ENCODE data around the gene SLC29A1. TPM values are rescaled to one million over a fixed set of nuclear protein-coding genes. Genes with fewer than 3 reads are reported as not detected.

Gene SLC29A1
- total and polyA plus RNA-seq, 9 of the 15 experiments (the other 6 are each of a cell fraction or from before 2014, with no cell fraction given) = 18.9 to 170 (median 57.7) TPM

DNA sequence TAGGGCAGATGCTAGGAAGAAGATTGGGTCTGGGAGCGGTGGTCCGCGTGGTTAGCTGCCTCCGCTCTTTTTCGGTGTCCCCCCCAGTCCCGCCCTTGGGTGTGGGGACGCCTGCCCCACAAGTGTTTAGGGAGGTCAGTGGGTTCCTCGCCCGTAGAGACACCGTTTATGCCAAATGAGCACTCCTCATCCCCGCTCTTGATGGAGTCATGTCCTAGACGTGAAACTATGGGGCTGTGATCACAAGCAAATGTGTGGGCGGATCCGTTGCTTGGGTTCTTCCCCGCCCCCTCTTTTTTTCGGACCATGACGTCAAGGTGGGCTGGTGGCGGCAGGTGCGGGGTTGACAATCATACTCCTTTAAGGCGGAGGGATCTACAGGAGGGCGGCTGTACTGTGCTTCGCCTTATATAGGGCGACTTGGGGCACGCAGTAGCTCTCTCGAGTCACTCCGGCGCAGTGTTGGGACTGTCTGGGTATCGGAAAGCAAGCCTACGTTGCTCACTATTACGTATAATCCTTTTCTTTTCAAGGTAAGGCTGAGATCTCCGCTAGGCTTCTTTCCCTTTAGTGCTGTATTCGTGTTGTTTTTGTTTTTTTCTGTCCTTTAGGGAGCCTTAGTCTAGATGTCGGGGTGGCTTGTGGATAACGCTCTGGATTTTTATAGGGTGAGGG lies 23.4 kb downstream of the SLC29A1 start, which contains the start of gene HSP90AB1 (continued):
- TF ChIP-seq, protein P1, sequence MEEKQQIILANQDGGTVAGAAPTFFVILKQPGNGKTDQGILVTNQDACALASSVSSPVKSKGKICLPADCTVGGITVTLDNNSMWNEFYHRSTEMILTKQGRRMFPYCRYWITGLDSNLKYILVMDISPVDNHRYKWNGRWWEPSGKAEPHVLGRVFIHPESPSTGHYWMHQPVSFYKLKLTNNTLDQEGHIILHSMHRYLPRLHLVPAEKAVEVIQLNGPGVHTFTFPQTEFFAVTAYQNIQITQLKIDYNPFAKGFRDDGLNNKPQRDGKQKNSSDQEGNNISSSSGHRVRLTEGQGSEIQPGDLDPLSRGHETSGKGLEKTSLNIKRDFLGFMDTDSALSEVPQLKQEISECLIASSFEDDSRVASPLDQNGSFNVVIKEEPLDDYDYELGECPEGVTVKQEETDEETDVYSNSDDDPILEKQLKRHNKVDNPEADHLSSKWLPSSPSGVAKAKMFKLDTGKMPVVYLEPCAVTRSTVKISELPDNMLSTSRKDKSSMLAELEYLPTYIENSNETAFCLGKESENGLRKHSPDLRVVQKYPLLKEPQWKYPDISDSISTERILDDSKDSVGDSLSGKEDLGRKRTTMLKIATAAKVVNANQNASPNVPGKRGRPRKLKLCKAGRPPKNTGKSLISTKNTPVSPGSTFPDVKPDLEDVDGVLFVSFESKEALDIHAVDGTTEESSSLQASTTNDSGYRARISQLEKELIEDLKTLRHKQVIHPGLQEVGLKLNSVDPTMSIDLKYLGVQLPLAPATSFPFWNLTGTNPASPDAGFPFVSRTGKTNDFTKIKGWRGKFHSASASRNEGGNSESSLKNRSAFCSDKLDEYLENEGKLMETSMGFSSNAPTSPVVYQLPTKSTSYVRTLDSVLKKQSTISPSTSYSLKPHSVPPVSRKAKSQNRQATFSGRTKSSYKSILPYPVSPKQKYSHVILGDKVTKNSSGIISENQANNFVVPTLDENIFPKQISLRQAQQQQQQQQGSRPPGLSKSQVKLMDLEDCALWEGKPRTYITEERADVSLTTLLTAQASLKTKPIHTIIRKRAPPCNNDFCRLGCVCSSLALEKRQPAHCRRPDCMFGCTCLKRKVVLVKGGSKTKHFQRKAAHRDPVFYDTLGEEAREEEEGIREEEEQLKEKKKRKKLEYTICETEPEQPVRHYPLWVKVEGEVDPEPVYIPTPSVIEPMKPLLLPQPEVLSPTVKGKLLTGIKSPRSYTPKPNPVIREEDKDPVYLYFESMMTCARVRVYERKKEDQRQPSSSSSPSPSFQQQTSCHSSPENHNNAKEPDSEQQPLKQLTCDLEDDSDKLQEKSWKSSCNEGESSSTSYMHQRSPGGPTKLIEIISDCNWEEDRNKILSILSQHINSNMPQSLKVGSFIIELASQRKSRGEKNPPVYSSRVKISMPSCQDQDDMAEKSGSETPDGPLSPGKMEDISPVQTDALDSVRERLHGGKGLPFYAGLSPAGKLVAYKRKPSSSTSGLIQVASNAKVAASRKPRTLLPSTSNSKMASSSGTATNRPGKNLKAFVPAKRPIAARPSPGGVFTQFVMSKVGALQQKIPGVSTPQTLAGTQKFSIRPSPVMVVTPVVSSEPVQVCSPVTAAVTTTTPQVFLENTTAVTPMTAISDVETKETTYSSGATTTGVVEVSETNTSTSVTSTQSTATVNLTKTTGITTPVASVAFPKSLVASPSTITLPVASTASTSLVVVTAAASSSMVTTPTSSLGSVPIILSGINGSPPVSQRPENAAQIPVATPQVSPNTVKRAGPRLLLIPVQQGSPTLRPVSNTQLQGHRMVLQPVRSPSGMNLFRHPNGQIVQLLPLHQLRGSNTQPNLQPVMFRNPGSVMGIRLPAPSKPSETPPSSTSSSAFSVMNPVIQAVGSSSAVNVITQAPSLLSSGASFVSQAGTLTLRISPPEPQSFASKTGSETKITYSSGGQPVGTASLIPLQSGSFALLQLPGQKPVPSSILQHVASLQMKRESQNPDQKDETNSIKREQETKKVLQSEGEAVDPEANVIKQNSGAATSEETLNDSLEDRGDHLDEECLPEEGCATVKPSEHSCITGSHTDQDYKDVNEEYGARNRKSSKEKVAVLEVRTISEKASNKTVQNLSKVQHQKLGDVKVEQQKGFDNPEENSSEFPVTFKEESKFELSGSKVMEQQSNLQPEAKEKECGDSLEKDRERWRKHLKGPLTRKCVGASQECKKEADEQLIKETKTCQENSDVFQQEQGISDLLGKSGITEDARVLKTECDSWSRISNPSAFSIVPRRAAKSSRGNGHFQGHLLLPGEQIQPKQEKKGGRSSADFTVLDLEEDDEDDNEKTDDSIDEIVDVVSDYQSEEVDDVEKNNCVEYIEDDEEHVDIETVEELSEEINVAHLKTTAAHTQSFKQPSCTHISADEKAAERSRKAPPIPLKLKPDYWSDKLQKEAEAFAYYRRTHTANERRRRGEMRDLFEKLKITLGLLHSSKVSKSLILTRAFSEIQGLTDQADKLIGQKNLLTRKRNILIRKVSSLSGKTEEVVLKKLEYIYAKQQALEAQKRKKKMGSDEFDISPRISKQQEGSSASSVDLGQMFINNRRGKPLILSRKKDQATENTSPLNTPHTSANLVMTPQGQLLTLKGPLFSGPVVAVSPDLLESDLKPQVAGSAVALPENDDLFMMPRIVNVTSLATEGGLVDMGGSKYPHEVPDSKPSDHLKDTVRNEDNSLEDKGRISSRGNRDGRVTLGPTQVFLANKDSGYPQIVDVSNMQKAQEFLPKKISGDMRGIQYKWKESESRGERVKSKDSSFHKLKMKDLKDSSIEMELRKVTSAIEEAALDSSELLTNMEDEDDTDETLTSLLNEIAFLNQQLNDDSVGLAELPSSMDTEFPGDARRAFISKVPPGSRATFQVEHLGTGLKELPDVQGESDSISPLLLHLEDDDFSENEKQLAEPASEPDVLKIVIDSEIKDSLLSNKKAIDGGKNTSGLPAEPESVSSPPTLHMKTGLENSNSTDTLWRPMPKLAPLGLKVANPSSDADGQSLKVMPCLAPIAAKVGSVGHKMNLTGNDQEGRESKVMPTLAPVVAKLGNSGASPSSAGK (IDR thresholded peaks at IDR 0.05) = no peak; the same call in 1 of the 2 replicates
- TF ChIP-seq NFIX (CRISPR knock-in tag; IDR thresholded peaks at IDR 0.05; ENCODE audit: low read depth) (no peak), NELFE (IDR thresholded peaks at IDR 0.05; ENCODE audit: insufficient read depth, insufficient read length) (peak; percentile 95), FOXA1 (IDR thresholded peaks at IDR 0.05; ENCODE audit: borderline replicate concordance) (no peak), KAT8 (IDR thresholded peaks at IDR 0.05; ENCODE audit: low read depth) (no peak), ZNF764 (CRISPR knock-in tag; IDR thresholded peaks at IDR 0.05; ENCODE audit: low read depth) (no peak), KDM4B (IDR thresholded peaks at IDR 0.05; ENCODE audit: borderline replicate concordance in 2 of 2, low read depth in 1 of 2) (0 out of 4 replicates have a peak, but pooled peaks of 1 of the 2 experiments have one; percentile 29), ZSCAN29 (IDR thresholded peaks at IDR 0.05) (no peak; the same call in 1 of the 2 replicates), ETS2 (tag; IDR thresholded peaks at IDR 0.05; ENCODE audit: borderline replicate concordance, poor library complexity, severe bottlenecking) (no peak), MAFG (tag; conservative IDR thresholded peaks at IDR 0.05) (no peak)
- TF ChIP-seq, protein P2, sequence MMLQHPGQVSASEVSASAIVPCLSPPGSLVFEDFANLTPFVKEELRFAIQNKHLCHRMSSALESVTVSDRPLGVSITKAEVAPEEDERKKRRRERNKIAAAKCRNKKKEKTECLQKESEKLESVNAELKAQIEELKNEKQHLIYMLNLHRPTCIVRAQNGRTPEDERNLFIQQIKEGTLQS (IDR thresholded peaks at IDR 0.05) = peak; percentile 73
- TF ChIP-seq, protein P2 (CRISPR knock-in tag; conservative IDR thresholded peaks at IDR 0.05) = peak; percentile 71; the same call in 1 of the 2 replicates
- TF ChIP-seq, protein P3, sequence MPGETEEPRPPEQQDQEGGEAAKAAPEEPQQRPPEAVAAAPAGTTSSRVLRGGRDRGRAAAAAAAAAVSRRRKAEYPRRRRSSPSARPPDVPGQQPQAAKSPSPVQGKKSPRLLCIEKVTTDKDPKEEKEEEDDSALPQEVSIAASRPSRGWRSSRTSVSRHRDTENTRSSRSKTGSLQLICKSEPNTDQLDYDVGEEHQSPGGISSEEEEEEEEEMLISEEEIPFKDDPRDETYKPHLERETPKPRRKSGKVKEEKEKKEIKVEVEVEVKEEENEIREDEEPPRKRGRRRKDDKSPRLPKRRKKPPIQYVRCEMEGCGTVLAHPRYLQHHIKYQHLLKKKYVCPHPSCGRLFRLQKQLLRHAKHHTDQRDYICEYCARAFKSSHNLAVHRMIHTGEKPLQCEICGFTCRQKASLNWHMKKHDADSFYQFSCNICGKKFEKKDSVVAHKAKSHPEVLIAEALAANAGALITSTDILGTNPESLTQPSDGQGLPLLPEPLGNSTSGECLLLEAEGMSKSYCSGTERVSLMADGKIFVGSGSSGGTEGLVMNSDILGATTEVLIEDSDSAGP (CRISPR knock-in tag; IDR thresholded peaks at IDR 0.05) = peak; percentile 100
